Tongue (tissue), 2 donors: ENCODE measurements around the gene TRIM65. TPM values are rescaled to one million over a fixed set of nuclear protein-coding genes. Genes with fewer than 3 reads are reported as not detected.
"Not testable (repeated sequence)": the region's sequence is repeated elsewhere in the genome, so short reads cannot be mapped to it uniquely, and the experiment has no call there.

Experiments used
- DNase-seq: peaks from one replicate; pipeline ENCODE4 v3.0.0-alpha.2; 2015
- total RNA-seq: library from RNA; depleted of rRNA; stranded (reverse); fragments of >200 nt; gene quantifications from one replicate; pipeline ENCODE4 v1.2.3, GENCODE V29; 2014

Gene TRIM65
- total RNA-seq, 1 donor from 2014 or later = 25.8 TPM

DNA sequence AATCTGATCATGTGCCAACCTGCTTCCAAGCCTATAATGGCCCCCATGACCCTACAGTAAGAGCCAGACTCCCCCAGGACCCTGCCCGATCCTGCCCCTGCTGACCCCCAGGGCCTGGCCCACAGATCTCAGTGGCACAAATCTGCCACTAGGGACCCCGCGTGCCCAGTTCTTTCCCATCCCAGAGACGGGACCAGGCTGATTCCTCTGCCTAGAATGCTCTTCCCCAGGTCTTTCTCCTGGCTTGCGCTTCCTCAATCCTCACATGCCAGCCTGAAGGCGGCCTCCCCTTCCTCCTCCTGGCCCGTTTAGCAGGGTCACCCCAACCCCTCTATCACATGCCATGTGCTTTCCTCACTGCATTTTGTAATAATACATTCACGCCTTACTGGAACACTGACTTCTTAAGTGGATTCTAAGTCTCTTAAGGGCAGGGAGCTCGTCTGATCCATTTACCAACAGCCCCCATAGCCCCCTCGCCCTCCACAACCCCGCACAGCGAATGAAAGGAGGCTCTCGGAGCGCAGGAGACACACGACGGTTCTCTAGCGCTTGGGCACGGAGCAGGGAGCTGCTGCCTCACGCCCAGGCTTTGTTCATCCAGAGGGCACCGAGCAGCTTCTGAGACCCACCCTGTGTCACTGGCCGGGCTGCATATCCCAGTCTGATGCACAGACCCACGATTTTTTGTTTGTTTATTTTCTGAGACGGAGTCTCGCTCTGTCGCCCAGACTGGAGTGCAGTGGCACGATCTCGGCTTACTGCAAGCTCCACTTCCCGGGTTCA, 1.2 kb downstream of the TRIM65 start:
- DNase-seq = no peak

DNA sequence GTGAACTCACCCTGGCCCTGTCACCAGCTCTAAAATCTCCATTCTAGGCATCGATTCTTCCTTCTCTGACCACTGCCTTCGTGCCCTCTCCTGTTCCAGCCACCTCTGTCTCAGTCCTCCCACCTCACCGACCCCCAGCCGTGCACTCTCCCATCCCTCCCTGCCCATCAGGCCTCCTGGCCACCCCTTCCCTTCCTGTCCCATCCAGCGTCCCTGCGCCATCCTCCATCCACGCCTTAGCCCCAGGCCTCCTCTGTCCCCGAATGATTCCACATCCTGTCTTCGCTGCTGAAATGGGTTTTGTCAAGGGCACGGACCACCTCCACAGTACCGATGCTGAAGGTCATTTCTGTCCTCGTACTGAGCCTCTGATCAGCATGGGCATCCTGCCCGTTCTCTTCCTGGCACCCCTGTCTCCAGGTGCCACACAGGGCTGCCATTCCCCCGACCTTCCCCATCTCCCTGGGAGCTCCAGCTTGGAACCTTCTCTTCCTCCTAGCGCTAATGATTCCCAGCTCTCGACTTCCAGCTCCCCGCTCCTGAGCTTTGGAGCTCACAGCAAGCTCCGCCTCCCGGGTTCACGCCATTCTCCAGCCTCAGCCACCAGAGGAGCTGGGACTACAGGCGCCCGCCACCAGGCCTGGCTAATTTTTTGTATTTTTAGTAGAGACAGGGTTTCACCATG, 2.6 kb downstream of the TRIM65 start:
- no peak for DNase-seq

DNA sequence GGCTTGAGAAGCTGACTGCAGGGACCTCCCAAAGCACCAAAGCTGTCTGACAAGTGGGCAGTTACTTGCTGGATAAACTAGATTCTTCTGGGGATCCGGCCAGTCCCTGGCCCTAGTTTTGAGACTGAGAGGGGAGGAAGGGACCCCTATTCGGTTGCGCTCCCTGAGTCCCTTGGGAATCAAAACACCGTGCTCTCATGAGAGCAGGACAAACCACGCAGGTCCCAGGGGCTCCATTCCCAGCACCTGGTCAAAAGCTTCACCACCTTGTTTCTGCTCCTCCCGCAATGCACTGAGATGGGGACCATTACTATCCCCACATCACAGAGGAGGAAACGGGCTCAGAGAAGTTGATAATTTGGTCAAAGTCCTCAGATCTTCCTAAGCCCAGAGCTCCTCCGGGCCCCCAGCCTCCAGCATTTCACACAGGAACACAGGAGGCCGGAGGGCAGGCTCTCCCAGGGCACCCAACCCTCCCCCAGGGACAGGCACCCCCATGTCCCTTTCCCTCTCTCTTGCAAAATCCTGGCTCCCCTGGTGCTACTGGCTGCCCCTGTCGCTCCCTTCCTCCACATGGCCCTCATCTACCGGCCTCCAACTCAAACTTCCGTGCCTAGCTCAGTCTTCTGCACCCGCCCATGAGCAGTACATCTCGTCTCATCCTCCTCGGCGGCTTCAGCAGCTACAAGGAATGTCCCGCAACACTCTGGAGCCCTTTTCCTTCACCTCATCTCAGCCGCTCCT, 3.3 kb downstream of the TRIM65 start:
- DNase-seq = no peak

DNA sequence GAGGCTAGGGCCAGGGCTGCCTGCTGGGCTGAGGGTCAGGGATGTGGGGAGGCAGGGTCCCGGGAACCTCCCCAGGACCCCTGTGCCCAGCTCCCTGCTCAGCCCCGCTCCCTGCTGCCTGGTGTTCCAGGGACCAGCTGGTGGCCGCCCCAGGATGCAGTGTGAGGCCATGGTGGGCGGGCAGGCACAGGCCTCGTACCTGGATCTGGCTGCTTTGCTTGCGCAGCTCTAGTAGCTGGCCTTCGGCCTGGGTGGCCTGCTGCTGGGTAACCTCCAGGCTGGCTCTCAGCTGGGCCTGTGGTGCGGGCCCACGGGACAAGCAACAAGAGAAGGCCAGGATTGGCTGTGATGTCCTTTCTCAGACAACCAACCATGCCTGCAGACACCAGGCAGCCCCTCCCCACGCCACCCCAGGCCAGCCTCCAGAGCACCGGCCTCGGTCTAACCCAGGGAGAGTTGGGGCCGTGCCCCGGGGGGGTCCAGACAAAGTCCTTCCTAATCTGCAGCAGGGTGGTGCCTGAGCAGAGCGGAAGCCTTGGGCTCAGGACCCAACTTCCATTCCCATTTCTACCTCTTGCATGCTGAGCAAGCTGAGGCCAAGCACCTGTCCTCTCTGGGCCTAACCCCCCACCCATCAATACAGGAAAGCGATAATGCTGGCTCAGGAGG, 4.1 kb downstream of the TRIM65 start:
- DNase-seq = no peak

DNA sequence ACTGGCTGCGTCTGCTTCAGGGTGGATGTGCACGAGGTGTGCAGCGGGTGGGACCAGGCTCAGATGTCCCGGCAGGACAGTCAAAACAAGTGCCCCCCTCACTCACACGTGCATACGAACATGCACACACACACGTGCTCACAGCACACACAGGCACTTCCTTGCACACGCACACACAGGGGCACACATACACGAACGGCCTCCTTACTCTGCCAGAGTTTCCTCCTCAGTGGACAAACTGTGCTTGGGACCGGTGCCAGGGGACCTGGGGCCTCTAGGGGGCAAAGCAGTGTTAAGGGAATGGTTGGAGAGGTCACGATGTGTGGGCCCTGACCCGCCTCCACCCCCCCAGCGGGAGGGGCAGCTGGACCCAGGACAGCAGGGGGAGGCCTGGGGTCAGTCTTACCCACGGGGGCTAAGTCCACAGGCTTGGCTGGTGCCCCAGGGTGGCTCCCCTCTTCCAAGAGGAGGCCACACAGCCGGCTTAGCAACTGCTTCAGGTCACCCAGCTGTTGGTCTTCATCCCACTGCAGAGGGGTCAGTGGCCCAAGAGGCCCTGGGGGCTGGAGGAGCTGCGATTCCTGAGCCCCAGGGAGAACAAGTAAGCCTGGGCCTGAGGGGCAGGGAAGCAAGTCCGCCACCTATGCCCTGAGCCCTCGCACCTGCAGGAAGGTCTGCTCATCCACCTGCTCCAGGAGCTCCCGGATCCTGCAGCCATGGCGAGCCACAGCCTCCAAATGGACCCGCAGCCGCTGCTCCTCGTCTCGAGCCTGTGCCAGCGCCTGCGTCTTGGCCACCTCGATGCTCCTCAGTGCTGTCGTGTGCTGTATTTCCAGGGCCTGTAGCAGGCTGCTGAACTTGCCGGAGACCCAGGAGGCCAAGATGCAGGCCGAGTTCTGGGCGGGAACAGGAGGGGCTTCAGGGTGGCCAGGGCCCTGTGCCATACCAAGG, 4.9 kb downstream of the TRIM65 start:
- no peak for DNase-seq

DNA sequence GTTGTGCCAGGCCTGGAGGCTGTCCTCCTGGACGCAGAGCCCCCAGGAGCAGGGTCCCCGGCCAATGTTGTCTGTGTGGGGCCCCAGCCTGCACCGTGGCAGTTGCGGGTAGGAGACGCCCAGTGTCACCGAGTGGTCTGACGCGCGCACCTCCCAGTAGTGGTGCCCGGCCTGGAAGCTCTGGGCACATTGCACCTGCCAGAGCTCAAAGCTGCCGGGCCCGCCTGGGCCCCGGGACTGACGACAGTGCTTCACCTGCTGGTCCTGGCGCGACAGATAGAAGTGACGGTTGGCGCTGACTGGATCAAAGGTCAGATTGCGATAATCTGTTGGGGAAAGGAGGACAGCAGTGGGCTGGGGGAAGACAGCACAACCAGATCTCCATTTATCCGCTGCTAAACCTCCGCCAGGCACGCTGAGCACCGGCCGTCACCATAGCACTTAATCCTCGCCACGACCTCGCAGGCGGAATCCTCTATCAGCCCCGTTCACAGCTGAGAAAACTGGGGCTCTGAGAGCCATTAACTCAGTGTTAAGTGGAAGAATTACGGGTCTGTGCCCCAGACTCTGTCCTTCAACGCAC, 5.6 kb downstream of the TRIM65 start:
- DNase-seq = no peak

DNA sequence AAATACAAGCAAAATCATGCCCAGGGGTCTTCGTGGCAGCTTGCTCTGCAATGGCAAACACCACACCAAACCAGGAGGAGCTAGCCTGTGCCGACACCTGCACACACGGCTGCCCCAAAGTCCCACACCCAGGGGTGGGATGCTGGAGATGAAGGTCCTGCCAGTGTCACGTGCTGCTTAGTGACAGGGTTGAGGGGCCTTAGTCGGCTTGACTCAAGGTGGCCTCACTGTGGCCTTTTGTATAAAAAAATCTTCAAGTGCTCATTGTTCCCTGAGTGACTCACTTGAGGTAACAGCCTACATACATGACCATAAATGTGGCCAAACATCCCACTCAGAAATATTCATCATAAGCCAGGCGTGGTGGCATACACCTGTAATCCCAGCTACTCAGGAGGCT, 7.3 kb downstream of the TRIM65 start:
- DNase-seq = no peak

DNA sequence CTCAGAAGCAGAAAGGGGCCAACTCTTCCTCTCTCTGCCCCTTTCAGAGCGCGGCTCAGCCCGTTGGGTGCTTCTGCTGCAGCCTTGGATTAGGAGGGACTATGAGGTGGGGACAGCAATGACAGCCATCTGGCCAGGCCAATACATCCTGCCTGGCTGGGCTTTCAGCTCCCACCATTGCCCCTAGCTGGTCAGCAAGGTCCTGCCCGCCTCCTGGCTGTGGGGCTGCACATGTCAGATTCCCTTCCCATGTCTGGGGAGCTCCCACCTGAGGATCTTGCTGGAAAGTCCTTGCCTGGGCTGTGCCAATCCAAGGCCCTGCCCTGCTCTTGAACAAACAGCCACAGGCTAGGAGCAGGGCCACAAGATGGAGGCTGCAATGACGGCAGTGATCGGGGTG, 8.3 kb downstream of the TRIM65 start:
- DNase-seq = no peak

DNA sequence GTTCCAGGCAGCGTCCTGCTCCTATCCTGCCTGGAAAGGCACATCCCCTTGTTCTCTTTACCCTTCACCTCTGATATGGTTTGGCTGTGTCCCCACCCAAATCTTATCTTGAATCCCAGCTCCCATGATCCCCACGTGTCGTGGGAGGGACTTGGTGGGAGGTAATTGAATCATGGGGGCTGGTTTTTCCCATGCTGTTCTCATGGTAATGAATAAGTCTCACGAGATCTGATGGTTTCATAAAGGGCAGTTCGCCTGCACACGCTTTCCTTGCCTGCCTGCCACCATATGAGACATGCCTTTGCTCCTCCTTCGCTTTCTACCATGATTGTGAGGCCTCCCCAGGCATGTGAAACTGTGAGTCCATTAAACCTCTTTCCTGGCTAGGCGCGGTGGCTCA, 10.9 kb downstream of the TRIM65 start:
- DNase-seq = not testable (repeated sequence)

DNA sequence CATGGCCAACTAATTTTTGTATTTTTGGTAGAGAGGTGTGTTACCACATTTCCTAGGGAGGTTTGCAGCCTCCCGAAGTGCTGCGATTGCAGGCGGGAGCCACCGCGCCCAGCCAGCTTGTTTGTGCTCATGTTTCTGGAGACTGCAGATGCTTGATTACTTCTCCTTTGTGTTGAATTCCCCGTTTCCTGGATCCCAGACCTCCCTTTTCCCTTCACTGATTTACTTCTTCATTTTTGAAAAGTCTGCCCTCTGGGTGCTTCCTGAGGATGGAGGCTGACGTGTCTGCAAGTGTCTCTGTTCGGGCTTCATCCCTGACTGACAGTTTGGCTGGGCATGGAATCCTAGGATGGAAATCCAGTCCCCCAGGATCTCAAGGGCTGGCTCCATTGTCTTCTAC, 11.3 kb downstream of the TRIM65 start:
- DNase-seq = no peak

DNA sequence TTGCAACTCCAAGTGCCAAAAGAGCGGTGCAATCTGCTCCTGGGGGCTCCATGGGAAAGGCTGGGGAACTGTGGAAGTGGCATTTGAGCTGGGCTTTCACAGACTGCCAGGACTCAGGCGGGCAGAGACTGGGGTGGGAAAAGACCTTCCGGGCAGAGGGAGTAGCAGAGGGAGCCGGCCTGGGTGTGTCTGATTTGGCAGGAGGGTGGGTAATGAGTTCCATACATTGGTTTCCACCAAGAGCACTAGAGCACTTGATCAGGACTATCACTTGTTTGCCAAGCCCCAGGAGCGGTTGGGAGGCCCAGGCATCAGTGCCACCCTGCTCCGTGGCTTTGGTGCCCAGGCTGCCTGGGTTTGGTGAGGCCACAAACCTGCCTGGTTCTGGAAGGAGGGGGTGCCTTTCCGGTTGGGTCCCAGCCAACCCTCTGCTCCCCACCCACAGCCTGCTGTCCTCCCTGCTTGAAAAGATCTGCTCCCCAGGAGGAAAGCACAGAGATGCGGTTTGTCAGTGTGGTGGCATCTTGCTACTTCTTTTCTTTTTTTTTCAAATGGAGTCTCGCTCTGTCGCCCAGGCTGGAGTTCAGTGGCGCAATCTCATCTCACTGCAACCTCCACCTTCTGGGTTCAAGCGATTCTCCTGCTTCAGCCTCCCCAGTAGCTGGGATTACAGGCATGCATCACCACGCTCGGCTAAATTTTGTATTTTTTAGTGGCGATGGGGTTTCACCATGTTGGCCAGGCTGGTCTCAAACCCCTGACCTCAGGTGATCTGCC, 14.9 kb downstream of the TRIM65 start:
- DNase-seq = no peak

DNA sequence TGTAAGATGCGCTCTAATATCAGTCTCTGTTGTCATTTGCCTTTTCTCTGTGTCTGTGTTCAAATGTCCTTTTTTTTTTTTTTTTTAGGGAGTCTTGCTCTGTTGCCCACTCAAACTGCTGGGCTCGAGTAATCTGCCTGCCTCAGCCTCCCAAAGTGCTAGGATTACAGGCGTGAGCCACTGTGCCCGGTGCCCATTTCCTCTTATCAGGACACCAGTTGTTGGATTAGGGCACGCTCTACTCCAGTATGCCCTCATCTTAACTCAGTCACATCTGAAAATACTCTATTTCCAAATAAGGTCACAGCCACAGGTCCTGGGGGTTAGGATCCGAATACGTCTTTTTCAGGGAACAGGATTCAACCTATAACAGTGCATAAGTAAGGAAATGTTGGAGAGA, 16.5 kb downstream of the TRIM65 start:
- no peak for DNase-seq

DNA sequence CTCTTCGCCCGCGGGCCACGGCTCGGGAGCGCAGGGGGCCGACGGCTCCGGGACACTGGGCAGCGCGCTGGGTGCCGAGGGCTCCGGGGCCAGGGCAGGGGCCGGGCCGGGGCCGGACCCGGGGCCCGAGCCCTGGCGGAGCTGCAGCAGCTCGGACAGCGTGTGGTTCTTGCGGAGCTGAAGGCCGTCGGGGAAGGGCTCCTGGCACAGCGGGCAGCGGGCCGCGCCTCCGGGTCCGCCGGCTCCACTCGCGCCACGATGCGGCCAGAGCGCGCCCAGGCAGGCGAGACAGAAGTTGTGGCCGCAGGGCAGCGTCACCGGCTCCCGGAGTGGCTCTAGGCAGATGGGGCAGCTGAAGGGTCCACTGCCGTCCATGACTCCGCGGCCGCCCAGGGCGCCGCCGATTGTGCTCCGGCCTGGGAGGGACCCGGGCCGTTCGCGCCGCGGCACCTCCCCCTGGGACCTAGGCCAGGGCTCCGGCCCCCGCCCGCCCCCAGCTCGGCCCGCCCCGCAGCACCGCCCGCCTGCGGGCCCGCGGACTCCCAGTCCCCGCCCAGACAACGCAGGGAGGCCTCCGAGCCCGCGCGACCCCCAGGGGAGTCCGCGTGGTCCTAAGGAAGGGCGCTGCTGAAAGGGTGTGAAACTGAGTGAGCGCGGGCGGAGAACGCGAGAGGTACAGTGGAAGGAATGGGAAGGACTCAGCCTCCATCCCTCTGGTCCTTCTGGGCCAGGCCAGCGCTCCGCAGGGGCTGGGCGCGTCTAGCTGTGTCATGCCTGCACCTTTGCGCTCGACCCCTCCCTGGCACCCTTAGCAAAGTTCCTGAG, 18.4 kb downstream of the TRIM65 start, which contains the start of gene TRIM47:
TSS of gene TRIM47 (minus strand) at position 408 of the 825 bp plus-strand sequence. CDS start at position 375, 33 bp downstream.
- DNase-seq = peak; percentile 75

DNA sequence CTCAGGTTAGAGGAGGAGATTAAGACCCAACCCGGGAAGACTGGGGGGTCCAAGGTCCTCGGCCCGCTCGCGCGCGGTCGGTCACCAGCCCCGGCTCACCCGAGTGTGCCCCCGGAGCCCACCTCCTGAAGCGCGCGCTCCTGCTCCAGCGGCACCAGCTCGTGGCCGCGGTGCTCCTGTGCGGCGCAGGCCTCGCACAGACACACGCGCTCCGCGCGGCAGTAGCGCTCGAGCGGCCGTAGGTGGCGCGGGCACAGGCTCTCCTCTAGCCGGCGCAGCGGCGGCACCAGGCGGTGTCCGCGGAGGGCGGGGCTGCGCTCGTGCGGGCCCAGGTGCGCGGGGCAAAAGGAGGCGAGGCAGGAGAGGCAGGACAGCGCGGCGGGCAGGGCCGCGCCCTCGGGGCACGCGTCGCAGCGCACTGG, 19.0 kb downstream of the TRIM65 start:
- DNase-seq = peak; percentile 82

DNA sequence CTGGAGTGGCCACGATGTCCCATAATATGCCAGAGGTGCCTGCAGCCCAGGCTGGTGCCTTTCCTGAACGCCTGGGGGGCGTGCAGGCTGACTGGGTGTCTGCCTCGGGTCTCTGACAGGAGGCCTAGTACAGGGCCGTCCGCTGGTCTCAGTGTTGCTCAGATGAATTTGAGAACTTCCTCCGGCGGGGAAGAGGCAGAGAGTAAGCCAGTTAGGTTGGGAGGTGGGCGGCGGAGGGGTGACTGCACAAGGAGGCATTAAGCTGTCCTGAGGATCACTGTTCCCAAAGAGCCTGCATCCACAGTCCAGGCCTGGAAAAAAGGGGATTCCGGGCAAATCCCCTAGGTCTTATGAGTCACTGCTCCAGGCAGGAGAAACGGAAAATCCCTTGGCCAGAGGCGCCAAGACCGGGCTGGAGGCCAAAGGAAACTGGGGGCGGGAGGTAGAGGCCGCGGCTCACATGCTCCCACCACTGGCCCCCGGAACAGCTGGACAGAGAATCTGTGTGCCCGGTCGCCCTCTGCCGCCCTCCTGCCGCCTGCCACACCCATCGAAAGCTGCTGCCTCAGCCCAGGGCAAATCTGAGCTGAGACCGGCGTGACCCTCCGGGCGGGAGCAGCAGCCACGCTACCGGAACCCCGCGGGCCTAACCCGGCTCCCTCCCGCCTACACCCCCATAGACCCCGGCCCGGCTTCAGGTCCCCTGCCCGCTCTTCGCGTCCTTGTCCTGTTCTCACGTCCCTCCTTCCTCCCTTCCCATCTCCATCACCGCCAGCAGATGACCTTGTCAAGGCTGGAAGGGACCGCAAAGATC, 19.6 kb downstream of the TRIM65 start:
- DNase-seq = peak; percentile 97

DNA sequence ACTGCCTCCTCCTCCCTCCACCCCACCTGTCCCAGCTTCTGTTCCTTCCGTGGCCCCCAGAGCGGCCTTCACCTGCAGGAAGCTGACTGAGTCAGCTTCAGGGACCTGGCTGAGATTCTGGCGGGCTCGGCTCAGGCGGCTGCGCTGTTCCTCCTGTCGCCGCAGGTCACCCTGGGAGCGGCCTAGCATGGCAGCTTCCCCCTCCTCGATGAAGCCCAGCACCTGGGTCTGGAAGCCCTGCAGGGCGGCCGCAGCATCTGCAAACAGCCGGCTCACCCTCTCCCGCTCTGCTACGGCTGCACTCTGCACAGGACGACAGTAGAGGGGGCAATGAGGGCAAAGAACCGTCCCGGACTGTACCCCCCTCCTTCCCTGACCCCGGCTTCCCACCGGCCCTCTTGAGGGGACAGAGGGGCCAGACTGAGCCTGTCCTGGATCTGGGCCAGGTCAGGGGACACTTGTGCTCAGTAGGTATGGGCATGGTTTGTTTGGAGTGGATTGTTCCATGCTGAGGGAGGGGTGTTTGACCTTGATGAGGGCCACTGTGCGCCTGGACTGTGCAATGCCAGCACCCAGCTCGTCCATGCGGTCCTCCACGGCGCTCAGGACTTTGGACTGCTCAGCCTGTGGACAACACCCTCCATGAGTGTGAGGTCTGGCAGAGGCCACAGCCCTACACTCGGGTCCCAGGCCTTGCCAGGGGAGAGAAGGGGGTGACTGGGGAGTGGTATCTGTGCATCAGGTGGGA, 20.4 kb downstream of the TRIM65 start:
- peak; percentile 50 for DNase-seq

DNA sequence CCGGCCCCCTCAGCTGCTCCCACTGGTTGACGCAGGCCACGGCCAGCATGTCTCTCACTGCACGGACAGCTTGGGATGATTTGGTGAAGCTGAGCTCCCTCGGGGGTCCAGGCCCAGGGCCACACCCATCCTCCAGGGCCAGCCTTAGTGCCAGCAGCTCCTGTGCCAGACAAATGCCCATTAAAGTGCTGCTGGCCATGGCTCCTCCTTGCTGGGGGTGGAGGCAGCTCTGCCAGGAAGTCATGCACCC, 20.9 kb downstream of the TRIM65 start:
- DNase-seq = no peak
